ENCODE measurements around the gene RALA.
"Not testable (repeated sequence)": the region's sequence is repeated elsewhere in the genome, so short reads cannot be mapped to it uniquely, and the experiment has no call there.

RALA gene

GRCh38 chr7:39686261-39686924, 63.0 kb downstream of the RALA start:
- ChIA-PET POLR2A (interaction anchor here (1.0 kb wide), 1 partner anchor 63 kb away, joined by 4 read pairs; the partner anchor contains the start of gene RALA), CTCF (interaction anchor here (1.2 to 2.4 kb wide), 4 partner anchors 9 to 107 kb away, joined by 4 to 8 read pairs (median 5); no protein-coding TSS in a partner anchor)
- peak; percentile 50 for DNase-seq (ENCODE audit: extremely low spot score)
- TF ChIP-seq CTCF (IDR thresholded peaks at IDR 0.05; ENCODE audit: control extremely low read depth, extremely low read depth, low read depth, missing control alignments) = no peak

- POLR2A ChIA-PET = no interaction called here
- CTCF ChIA-PET = interaction anchor here (0.9 to 1.5 kb wide), 4 partner anchors 14 to 108 kb away, joined by 3 to 4 read pairs (median 3); no protein-coding TSS in a partner anchor
- no peak for DNase-seq (ENCODE audit: extremely low spot score)
- TF ChIP-seq CTCF (IDR thresholded peaks at IDR 0.05; ENCODE audit: control extremely low read depth, extremely low read depth, low read depth, missing control alignments) = no peak
These were observed 65.5 kb downstream of the RALA start for GRCh38 chr7:39688611-39689480.

- ChIA-PET CTCF (interaction anchor here (1.1 kb wide), 1 partner anchor 41 kb away, joined by 3 read pairs; no protein-coding TSS in a partner anchor), POLR2A (no interaction called here)
- DNase-seq (ENCODE audit: extremely low spot score) = no peak
- no peak for TF ChIP-seq CTCF (IDR thresholded peaks at IDR 0.05; ENCODE audit: control extremely low read depth, extremely low read depth, low read depth, missing control alignments)
These were observed 68.4 kb downstream of the RALA start for GRCh38 chr7:39691821-39692220.

DNA sequence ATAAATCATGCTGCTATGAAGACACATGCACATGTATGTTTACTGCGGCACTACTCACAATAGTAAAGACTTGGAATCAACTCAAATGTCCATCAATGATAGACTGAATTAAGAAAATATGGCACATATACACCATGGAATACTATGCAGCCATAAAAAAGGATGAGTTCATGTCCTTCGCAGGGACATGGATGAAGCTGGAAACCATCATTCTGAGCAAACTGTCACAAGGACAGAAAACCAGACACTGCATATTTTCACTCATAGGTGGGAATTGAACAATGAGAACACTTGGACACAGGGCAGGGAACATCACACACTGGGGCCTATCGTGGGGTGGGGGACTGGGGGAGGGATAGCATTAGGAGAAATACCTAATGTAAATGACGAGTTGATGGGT, 69.7 kb downstream of the RALA start:
- DNase-seq (ENCODE audit: extremely low spot score); POLR2A ChIA-PET; CTCF ChIA-PET: not testable (repeated sequence)

- ChIA-PET CTCF (no interaction called here), POLR2A (no interaction called here)
- TF ChIP-seq CTCF (IDR thresholded peaks at IDR 0.05; ENCODE audit: control extremely low read depth, extremely low read depth, low read depth, missing control alignments) = no peak
- DNase-seq (ENCODE audit: extremely low spot score) = no peak
These were observed 70.4 kb downstream of the RALA start for GRCh38 chr7:39693812-39694211.

- ChIA-PET CTCF (interaction anchor here (0.9 to 1.8 kb wide), 3 partner anchors 9 to 116 kb away, joined by 3 to 7 read pairs (median 6); no protein-coding TSS in a partner anchor), POLR2A (no interaction called here)
- DNase-seq (ENCODE audit: extremely low spot score) = no peak
- TF ChIP-seq CTCF (IDR thresholded peaks at IDR 0.05; ENCODE audit: control extremely low read depth, extremely low read depth, low read depth, missing control alignments) = no peak
These were observed 72.6 kb downstream of the RALA start for GRCh38 chr7:39695852-39696586.
